Parathyroid adenoma (tissue), 2 donors: ENCODE data around the gene PODXL.

Source experiments
- H2AFZ ChIP-seq: fragments of 300-600 bp; sonication (generic); one replicate; pipeline ENCODE4 v1.7.0; 2017; ENCODE audit warnings: antibody characterized with exemption, mild to moderate bottlenecking
- H3K27ac ChIP-seq: fragments of 300-600 bp; sonication (generic); one replicate; pipeline ENCODE4 v1.7.0; 2017
- H3K27me3 ChIP-seq: fragments of 300-600 bp; sonication (generic); one replicate; pipeline ENCODE4 v1.7.0; 2017; ENCODE audit warnings: low read length; ENCODE audit not compliant: control insufficient read depth, insufficient read depth
- H3K36me3 ChIP-seq: fragments of 300-600 bp; sonication (generic); one replicate; pipeline ENCODE4 v1.7.0; 2017; ENCODE audit warnings: low read length; ENCODE audit not compliant: control insufficient read depth, insufficient read depth
- H3K4me1 ChIP-seq: fragments of 300-600 bp; sonication (generic); one replicate; pipeline ENCODE4 v1.7.0; 2017; ENCODE audit warnings: control low read depth
- H3K4me2 ChIP-seq: fragments of 300-600 bp; sonication (generic); one replicate; pipeline ENCODE4 v1.7.0; 2017; ENCODE audit warnings: low read length
- H3K4me3 ChIP-seq: fragments of 300-600 bp; sonication (generic); one replicate; pipeline ENCODE4 v1.7.0; 2017; ENCODE audit warnings: low read depth, low read length
- H3K79me2 ChIP-seq: fragments of 300-600 bp; sonication (generic); one replicate; pipeline ENCODE4 v1.7.0; 2017; ENCODE audit warnings: control low read depth
- H3K9ac ChIP-seq: fragments of 300-600 bp; sonication (generic); one replicate; pipeline ENCODE4 v1.7.0; 2017; ENCODE audit warnings: mild to moderate bottlenecking
- H3K9me3 ChIP-seq: fragments of 300-600 bp; sonication (generic); one replicate; pipeline ENCODE4 v1.7.0; 2017; ENCODE audit warnings: low read length; ENCODE audit not compliant: control insufficient read depth
- TF ChIP-seq, protein P1 (sequence below): fragments of 300-600 bp; sonication (generic); IDR thresholded peaks from one replicate; pipeline ENCODE4 v1.7.0; 2017; ENCODE audit warnings: antibody characterized with exemption, mild to moderate bottlenecking
- donor health status: primary hyperparathyroidism.

The PODXL gene

DNA sequence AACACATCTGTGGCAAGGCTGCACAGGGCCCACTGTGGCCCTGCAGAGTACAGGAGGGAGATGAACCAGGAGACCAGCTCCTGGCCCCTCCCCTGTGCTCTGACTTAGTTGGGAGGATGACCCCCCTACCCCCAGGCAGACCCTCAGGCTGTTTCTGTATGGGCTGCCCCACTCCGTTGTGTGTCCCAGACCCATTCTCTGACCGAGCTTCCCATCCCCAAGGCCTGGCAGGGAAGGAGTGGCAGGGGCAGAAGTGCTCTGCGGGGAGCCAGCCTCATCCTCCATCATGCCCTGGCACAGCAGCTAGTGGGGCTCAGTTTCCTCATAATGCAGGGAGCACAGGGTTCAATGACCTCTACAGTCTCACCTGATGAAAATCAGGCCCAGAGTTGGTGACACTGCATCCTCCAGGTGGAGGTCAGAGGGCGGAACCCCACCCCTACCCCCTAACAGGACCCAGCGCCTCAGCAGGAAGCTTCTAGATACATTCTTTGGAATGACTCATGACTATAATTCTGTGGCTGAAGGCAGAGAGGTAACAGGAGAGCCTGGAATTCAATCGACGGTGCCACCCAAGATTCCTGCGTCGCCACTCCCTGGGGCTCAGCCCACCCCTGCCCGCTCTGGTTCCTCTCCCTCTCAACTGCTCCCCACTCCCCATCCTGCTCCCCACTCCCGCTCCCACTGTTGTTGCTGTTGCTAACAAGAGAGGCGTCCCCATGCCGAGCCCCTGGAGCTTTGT lies 18.2 kb downstream of the PODXL start:
- no peak overlapping the region for H2AFZ ChIP-seq
- no peak overlapping the region for H3K9ac ChIP-seq
- no peak overlapping the region for H3K4me3 ChIP-seq
- TF ChIP-seq, protein P1, sequence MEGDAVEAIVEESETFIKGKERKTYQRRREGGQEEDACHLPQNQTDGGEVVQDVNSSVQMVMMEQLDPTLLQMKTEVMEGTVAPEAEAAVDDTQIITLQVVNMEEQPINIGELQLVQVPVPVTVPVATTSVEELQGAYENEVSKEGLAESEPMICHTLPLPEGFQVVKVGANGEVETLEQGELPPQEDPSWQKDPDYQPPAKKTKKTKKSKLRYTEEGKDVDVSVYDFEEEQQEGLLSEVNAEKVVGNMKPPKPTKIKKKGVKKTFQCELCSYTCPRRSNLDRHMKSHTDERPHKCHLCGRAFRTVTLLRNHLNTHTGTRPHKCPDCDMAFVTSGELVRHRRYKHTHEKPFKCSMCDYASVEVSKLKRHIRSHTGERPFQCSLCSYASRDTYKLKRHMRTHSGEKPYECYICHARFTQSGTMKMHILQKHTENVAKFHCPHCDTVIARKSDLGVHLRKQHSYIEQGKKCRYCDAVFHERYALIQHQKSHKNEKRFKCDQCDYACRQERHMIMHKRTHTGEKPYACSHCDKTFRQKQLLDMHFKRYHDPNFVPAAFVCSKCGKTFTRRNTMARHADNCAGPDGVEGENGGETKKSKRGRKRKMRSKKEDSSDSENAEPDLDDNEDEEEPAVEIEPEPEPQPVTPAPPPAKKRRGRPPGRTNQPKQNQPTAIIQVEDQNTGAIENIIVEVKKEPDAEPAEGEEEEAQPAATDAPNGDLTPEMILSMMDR = no peak
- no peak overlapping the region for H3K27ac ChIP-seq
- no peaks in the 10 kb centered on the region for H3K9me3 ChIP-seq
- no peaks in the 10 kb centered on the region for H3K4me1 ChIP-seq
- H3K79me2 ChIP-seq = no peaks in the 10 kb centered on the region
- no peaks in the 10 kb centered on the region for H3K27me3 ChIP-seq
- H3K36me3 ChIP-seq = no peaks in the 10 kb centered on the region
- no peak overlapping the region for H3K4me2 ChIP-seq

DNA sequence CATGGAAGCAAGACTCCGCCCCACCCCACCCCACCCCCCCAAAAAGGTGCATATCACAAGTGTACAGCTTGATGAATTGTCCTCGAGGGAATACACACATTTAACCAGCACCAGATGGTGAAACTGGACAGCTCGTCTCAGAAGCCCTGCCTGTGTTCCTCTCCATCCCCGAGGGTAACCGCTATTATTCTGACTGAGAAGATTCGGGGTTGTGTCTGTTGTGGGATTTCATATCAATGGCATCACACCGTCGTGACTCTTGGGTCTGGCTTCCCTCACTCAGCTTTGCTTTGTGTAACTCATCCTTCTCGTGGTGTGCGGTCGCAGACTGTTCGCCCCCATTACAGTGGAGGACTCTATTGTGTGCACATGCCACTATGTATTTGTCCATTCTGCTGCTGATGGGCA lies 18.9 kb downstream of the PODXL start:
- H3K4me1 ChIP-seq = no peaks in the 10 kb centered on the region
- TF ChIP-seq, protein P1 = no peak

DNA sequence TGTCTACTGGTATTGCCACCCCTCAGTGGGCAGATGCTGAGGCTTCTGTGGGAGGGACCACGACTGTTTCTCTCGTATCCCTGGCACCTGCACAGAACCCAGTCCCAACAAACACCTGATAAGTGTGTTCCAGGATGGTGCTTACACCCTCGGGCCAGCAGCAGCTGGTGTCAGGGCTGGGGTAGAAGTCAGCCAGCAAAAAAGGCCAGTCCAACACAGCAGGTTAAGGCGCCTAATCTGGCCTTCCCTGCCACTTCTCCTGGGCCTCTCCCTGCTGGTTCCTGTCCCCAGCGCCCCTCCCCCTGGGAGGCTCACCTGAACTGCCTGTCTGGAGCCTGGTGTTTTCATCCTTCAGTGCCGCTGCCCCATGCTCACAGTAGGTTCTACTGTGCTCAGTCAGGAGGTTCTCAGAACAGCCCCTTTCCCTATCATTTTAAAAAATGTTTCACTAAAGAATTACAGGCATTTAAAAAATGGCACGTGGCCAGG lies 20.0 kb downstream of the PODXL start:
- no peaks in the 10 kb centered on the region for H3K79me2 ChIP-seq
- H3K4me3 ChIP-seq = no peak overlapping the region
- H3K27ac ChIP-seq = no peak overlapping the region
- no peaks in the 10 kb centered on the region for H3K4me1 ChIP-seq
- H3K9ac ChIP-seq = no peak overlapping the region
- H2AFZ ChIP-seq = no peak overlapping the region
- TF ChIP-seq, protein P1 = no peak
- H3K4me2 ChIP-seq = no peak overlapping the region
- no peaks in the 10 kb centered on the region for H3K9me3 ChIP-seq
- H3K36me3 ChIP-seq = no peaks in the 10 kb centered on the region
- no peaks in the 10 kb centered on the region for H3K27me3 ChIP-seq

More for the DNA sequence above, 18.9 kb downstream of the PODXL start:
- H3K4me3 ChIP-seq = no peak overlapping the region
- H3K9me3 ChIP-seq = no peaks in the 10 kb centered on the region
- H3K9ac ChIP-seq = no peak overlapping the region
- no peak overlapping the region for H3K27ac ChIP-seq
- H3K4me2 ChIP-seq = no peak overlapping the region
- H3K36me3 ChIP-seq = no peaks in the 10 kb centered on the region
- no peaks in the 10 kb centered on the region for H3K79me2 ChIP-seq
- H3K27me3 ChIP-seq = no peaks in the 10 kb centered on the region
- H2AFZ ChIP-seq = no peak overlapping the region

DNA sequence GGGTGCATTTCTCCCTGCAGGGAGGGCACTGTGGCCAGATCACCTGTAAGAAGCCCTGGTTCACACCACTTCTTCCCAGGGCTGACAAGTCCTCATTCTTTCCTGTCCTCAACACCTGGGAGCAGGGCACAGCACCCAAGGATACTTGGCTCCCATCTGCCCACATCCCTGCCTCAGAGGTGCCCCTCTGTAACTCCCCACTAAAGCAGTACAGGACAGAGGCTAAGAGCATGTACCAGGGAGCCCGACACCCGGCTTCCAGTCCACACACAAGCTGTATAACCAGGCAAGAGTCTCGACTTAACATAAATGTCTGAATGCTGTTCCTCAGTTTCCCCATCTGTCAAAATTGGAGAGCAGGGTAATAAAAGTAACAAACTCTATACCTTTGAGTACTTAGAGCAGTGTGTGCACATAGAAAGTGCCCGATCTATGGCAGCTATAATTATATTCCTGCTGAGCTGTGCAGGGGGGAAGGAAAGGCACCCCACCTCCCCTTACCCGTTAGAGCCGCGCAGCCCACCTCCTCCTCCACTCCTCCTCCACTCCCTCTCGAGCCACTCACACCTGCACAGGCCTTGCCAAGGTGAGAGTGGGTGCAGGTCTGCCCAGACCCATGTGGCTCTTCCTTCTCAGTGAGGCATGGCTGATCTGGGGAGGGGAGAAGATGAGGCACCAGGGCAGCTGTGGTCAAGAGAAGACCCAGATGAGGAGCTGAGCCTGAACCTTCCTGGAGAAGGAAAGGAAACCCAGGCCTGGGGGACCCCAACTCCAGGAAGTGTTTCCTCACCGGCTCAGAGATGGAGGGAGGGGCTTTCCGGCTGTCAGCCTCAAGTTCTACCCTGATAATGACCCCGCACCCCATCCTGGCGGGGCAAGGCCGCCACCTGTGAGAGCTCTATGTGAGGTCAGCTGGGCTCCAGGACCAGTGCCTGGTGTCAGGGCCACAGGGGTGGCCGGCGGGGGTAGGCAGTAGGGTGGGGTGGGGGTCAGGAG lies 22.6 kb downstream of the PODXL start:
- Histone ChIP-seq H3K4me3 (no peak overlapping the region), H3K27me3 (no peaks in the 10 kb centered on the region), H3K27ac (no peak overlapping the region), H3K4me1 (no peaks in the 10 kb centered on the region), H3K9me3 (no peaks in the 10 kb centered on the region), H3K36me3 (no peaks in the 10 kb centered on the region), H3K4me2 (no peak overlapping the region), H3K79me2 (no peaks in the 10 kb centered on the region), H2AFZ (no peak overlapping the region), H3K9ac (no peak overlapping the region)
- TF ChIP-seq, protein P1 = no peak
